22Rv1 (cell line): ENCODE results near the gene MARF1.

Experiments
- H3K27ac ChIP-seq: fragments of 450-650 bp; 2 replicates; pipeline ENCODE4 v1.5.1; 2017
- ZFX ChIP-seq: fragments of 450-650 bp; IDR thresholded peaks from 2 replicates; pipeline ENCODE4 v1.6.1; 2017; ENCODE audit warnings: antibody characterized with exemption, borderline replicate concordance
- TF ChIP-seq, protein P1 (sequence below): fragments of 450-650 bp; IDR thresholded peaks from 2 replicates; pipeline ENCODE4 v1.5.1; 2017; ENCODE audit warnings: mild to moderate bottlenecking

The MARF1 gene

DNA sequence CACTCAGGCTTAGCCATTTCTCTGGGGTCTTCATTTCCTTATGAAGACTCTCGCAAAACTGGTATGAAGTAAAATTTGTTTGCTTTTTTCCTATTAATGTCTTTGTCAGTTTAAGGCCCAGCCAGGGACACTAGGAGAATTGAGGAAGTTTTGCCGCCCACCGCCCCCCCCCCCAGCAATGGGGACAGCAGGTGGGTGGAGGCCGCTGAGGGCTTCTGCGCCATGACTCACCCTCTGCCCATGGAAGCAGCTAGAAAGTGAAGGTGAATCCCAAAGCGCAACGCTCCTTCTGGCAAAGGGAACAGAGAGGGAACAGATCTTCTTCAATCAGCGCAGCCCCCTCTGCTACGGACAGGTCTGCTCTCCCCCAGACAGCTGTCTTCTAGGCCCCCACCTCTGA lies 49.7 kb downstream of the MARF1 start:
- no peak overlapping the region for H3K27ac ChIP-seq
- TF ChIP-seq, protein P1, sequence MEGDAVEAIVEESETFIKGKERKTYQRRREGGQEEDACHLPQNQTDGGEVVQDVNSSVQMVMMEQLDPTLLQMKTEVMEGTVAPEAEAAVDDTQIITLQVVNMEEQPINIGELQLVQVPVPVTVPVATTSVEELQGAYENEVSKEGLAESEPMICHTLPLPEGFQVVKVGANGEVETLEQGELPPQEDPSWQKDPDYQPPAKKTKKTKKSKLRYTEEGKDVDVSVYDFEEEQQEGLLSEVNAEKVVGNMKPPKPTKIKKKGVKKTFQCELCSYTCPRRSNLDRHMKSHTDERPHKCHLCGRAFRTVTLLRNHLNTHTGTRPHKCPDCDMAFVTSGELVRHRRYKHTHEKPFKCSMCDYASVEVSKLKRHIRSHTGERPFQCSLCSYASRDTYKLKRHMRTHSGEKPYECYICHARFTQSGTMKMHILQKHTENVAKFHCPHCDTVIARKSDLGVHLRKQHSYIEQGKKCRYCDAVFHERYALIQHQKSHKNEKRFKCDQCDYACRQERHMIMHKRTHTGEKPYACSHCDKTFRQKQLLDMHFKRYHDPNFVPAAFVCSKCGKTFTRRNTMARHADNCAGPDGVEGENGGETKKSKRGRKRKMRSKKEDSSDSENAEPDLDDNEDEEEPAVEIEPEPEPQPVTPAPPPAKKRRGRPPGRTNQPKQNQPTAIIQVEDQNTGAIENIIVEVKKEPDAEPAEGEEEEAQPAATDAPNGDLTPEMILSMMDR, result no peak
- TF ChIP-seq ZFX, result no peak

DNA sequence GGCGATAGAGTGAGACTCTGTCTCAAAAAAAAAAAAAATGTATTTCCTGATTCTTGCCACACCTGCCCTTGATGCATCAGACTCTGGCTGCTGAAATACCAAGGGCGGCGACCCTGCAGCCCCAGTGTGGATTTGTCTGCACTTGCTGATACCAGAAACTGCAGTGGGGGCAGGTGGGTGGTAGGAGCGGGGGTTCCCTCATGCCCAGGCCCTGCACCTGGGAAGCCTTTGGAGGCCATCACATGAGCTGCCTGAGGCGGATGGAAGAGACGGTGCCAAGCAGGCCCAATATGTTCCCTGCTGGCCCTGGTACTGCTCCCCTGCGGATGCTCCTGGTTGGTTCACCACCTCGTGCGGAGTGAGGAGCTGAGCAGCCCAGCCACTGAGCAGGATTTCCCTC lies 50.6 kb downstream of the MARF1 start:
- H3K27ac ChIP-seq, result no peak overlapping the region
- TF ChIP-seq, protein P1, result no peak
- no peak for TF ChIP-seq ZFX

DNA sequence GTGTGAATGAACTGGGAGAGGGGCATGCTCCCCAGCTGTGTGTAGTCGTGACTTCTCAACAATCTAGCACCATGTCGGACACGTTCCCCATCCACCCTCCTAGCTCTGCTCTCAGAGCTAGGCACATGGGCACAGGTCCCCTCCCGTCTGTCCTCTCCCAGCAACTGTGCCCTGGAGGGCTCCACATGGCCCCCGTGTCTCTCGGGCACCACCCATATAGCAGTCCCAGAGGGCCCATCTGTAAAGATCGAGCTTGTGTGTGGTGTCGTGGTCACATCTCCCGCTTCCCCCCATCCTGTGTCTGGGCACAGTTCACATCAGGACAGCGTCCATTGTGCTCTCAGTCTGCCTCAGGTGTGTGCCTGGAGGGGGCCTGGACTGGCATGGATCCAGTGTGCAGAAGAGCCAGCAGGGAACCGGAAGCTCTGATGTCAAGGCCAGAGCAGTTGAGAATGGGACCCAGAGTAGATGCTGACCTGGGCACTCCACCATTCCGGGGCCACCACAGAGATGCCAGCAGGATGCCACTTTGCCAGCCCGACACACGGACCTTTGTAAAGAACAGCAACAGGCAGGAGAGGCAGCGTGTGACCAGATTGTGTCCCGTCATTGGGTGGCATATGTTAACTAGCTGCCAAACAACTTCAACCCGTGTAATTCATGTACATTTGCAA lies 55.7 kb downstream of the MARF1 start:
- H3K27ac ChIP-seq, result no peak overlapping the region
- TF ChIP-seq ZFX, result no peak
- TF ChIP-seq, protein P1, result no peak

DNA sequence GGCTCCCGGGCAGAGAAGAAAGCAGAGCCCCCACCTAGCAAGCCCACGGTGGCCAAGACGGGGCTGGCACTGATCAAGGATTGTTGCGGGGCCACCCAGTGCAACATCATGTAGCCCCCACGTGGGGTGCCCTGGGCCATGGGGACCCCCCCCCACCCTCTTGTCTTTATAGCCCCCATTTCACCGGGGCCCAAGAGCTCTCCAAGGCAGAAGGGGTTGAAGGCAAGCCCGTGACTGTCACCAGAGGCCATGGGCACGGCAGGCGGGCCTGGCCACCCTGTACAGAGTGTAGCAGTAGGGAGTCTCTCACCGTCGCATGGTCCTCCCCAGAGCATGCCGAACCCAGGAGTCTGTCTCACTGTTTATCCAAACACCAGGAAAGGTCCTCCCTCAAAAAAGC lies 56.2 kb downstream of the MARF1 start:
- TF ChIP-seq, protein P1, result no peak
- TF ChIP-seq ZFX, result no peak
- H3K27ac ChIP-seq, result no peak overlapping the region

DNA sequence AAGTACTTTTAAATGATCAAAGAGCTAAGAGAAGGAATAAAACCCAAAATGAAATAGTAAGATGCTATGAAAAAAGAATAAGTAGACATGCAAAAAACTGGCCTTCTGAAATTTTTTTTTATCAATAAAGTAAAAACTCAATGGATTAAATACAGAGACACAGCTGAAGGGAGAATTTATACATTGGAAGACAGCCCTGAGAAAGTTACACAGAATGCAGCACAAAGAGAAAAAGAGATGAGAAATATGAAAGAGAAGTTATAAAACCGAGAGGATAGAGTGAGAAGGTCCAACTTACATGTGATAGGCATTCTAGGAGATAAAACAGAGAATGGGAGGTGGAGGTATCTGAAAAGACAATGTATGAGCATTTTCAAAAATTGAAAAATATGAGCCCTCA lies 57.0 kb downstream of the MARF1 start:
- TF ChIP-seq, protein P1, result no peak
- no peak for TF ChIP-seq ZFX
- no peak overlapping the region for H3K27ac ChIP-seq

DNA sequence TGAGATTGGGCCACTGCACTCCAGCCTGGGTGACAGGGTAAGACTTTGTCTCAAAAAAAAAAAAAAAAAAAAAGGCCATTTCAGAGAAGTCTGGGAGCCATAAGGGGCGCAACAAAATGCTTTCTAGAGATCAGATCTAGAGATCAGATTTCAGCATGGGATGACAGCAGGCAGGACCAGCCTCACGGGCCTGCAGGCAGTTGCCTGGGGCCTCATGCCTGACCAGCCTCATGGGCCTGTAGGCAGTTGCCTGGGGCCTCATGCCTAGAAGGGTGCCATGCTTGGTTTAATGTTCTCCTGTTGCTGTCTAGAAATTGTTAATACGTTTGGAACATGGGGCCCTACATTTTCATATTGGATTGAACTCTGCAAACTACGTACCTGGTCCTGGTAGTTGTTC lies 59.4 kb downstream of the MARF1 start:
- TF ChIP-seq, protein P1, result no peak
- no peak for TF ChIP-seq ZFX
- H3K27ac ChIP-seq, result no peak overlapping the region

DNA sequence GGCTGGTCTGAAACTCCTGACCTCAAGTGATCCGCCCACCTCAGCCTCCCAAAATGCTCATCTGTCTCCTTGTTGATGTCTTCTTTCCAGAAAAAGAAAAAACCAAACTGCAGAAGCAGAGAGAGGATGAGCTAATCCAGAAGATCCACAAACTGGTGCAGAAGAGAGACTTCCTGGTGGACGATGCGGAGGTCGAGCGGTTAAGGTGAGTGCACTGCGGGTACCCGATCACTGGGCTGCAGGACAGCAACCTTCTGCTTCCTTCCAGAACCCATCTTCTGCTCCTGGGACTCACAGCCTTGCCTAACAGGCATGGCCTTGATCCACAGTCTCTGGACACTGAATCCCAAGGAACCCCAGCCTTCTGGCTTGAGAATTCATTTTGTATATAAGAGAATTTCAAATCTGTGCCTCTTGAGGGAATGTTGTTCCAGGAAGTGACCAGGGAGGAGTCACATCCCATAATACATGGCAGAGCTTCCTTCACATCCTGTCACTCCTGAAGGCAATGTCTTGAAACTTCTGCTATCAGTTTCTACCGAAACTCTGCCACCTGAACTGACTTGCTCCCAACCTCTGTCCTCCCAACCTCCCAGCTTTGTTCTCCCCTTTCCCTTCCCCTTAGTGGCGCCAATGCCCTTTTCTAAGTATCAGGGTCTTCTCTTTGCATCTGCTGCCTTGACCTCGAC lies 61.7 kb downstream of the MARF1 start:
- H3K27ac ChIP-seq, result no peak overlapping the region
- TF ChIP-seq, protein P1, result no peak
- TF ChIP-seq ZFX, result no peak
